GM12874 (cell line): ENCODE results near the gene DOCK1.

ENCODE experiments used
- TF ChIP-seq, protein P1 (sequence below): IDR thresholded peaks from 2 replicates; pipeline ENCODE4 v1.5.1; 2011; ENCODE audit warnings: low read depth, mild to moderate bottlenecking, control low read depth, low read length, moderate library complexity; ENCODE audit not compliant: insufficient read depth

The DOCK1 gene

DNA sequence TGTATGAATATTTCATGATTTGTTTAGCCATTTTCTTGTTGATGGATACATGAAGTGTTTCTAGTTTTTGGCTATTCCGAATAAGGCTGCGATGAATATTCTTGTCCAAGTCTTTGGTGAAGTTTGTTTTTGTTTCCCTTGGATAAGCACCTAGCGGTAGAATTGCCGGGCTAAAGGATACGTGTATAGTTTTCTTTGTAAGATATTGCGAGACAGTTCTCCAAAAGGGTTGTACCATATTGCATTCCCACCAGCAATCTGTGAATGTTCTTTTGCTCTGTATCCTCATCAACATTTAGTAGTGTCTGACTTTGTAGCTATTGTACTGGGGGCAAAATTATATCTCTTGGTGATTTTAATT, 142.6 kb downstream of the DOCK1 start:
- TF ChIP-seq, protein P1, sequence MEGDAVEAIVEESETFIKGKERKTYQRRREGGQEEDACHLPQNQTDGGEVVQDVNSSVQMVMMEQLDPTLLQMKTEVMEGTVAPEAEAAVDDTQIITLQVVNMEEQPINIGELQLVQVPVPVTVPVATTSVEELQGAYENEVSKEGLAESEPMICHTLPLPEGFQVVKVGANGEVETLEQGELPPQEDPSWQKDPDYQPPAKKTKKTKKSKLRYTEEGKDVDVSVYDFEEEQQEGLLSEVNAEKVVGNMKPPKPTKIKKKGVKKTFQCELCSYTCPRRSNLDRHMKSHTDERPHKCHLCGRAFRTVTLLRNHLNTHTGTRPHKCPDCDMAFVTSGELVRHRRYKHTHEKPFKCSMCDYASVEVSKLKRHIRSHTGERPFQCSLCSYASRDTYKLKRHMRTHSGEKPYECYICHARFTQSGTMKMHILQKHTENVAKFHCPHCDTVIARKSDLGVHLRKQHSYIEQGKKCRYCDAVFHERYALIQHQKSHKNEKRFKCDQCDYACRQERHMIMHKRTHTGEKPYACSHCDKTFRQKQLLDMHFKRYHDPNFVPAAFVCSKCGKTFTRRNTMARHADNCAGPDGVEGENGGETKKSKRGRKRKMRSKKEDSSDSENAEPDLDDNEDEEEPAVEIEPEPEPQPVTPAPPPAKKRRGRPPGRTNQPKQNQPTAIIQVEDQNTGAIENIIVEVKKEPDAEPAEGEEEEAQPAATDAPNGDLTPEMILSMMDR, result no peak

- TF ChIP-seq, protein P1, result no peak
These were observed 143.4 kb downstream of the DOCK1 start for GRCh38 chr10:127048630-127049029.

DNA sequence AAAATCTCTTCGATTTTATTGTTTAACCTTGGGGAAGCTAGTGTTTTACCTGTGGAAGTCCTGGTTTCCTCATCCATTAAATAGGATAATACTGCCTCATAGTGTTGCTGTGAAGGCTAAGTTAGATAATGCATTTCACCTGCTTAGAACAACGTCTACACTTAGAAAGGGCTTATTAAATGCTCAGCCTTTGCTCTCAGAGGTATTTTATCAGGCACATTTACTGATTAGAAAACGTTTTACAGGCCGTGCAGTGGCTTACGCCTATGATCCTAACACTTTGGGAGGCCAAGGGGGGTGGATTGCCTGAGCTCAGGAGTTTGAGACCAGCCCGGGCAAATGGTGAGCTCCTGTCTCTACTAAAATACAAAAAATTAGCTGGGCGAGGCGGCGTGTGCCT, 146.8 kb downstream of the DOCK1 start:
- TF ChIP-seq, protein P1, result no peak

- TF ChIP-seq, protein P1, result no peak
These were observed 150.0 kb downstream of the DOCK1 start for GRCh38 chr10:127055263-127055662.

GRCh38 chr10:127059314-127059713, 154.1 kb downstream of the DOCK1 start:
- TF ChIP-seq, protein P1, result no peak

DNA sequence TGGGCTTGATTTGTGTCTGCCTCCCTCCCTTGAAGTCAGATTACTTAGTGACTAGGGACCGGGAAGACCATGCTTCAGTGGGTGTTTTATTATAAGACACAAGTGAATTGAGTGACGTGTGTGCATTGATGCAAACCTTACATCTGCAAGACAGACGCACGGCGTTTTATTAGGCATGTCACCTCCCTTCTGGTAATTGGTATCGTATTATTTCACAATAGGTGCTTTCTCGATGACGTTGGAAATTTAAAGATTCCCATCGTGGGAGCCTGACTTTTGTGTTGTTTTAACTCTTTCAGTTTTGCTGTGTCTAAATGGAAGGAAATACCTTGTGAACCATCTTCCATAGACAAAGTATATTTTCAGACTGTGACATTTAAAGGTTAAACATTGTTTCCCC, 158.5 kb downstream of the DOCK1 start:
- TF ChIP-seq, protein P1, result no peak

DNA sequence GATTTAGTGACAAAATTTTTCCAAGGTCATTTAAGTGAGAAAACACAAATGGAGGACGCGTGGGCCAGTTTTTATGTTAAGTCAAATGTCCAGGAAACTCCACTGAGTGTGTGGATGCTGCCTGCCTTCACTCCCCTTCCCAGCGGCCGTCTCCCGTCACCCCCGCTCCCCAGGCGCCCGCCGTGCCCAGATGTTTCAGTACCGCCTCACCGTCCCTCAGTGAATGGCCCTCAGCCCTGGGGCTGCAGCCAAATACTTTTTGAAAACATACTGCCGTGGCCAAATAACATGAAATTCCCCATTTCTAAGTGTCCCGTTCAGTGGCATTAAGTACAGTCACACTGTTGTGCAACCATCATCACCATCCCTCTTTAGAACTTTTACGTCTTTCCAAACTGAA, 159.2 kb downstream of the DOCK1 start:
- TF ChIP-seq, protein P1, result no peak
